ENCODE measurements around the gene KCND1.

DNA sequence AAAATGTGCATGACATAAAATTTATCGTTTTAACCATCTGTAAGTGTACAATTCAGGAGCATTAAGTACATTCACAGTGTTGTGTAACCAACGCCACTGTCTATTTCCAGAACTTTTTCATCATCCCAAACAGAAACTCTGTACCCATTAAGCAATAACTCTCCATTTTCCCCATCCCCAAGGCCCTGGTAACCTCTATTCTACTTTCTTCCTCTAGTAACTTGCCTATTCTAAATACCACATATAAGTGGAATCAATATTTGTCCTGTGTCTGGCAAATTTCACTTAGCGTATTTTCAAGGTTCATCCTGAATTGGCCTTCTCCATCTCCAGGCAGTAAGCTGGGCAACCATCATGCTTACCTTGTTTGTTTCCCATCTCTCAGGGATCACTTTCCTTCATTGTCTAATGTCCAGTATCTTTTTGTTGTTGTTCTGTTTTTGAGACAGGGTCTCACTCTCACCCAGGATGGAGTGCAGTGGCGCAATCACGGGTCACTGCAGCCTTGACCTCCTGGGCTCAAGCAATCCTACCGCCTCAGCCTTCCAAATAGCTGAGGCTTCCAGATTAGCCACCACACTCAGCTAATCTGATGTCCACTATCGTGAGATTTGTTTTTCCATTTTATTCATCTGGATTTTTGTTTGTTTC, 48.1 kb upstream of the KCND1 start:
- TF ChIP-seq POLR2AphosphoS5 (IDR thresholded peaks at IDR 0.05; ENCODE audit: borderline replicate concordance, low read depth, low read length), result no peak
- no peak for TF ChIP-seq EZH2 (IDR thresholded peaks at IDR 0.05)
